B cell (primary cell): ENCODE measurements around the gene MRPL19. TPM values are rescaled to one million over a fixed set of nuclear protein-coding genes. Genes with fewer than 3 reads are reported as not detected.

Experiments
- ATAC-seq: fragments of 200-7000 bp; cut with Tn5 transposase; one replicate; pipeline ENCODE4 v1.10.0; 2021; ENCODE audit warnings: low read depth, mild to moderate bottlenecking, moderate number of reproducible peaks, moderate library complexity
- CTCF ChIA-PET: fragments of 350-600 bp; sonication (Branson Sonifier 250); formaldehyde crosslinking; loops from one replicate; lab custom pipeline; 2021; ENCODE audit warnings: antibody characterized with exemption, inconsistent platforms; lab: Charles Lee
- POLR2A ChIA-PET: fragments of 350-600 bp; sonication (Branson Sonifier 250); formaldehyde crosslinking; loops from one replicate; lab custom pipeline; 2021; ENCODE audit warnings: antibody characterized with exemption; lab: Charles Lee
- DNase-seq: peaks from one replicate; pipeline ENCODE4 v3.0.0; 2013
- H2AFZ ChIP-seq: 2 replicates; pipeline ENCODE4 v1.6.1; 2012; ENCODE audit warnings: mild to moderate bottlenecking, low read depth, low read length; ENCODE audit not compliant: insufficient read depth, poor library complexity, severe bottlenecking
- H3K27ac ChIP-seq, 2 donors: 1 replicate in 1 of 2; 2 replicates in 1 of 2; pipeline ENCODE4 v1.5.1; 2012 to 2013; ENCODE audit warnings: low read length in 2 of 2, mild to moderate bottlenecking in 2 of 2, moderate library complexity in 1 of 2
- H3K27me3 ChIP-seq, 4 experiments: fragments of 200-600 bp in 1 of 4; sonication (generic) in 1 of 4; replicated peaks in 1 of 4; 1 replicate in 2 of 4; 2 replicates in 2 of 4; pipeline versions ENCODE4 v1.6.1 to v1.7.0; 2013 to 2016; ENCODE audit warnings: low read length in 3 of 4, mild to moderate bottlenecking in 2 of 4, mixed read lengths in 1 of 4, moderate library complexity in 1 of 4; ENCODE audit not compliant: insufficient read depth in 4 of 4, control insufficient read depth in 3 of 4; ENCODE audit errors: control extremely low read depth in 1 of 4
- H3K36me3 ChIP-seq, 2 experiments: replicated peaks in 1 of 2; 1 replicate in 1 of 2; 2 replicates in 1 of 2; pipeline versions ENCODE4 v1.6.1 to v1.7.1; 2013; ENCODE audit warnings: low read length in 1 of 2; ENCODE audit not compliant: insufficient read depth in 2 of 2, control insufficient read depth in 1 of 2; ENCODE audit errors: control extremely low read depth in 1 of 2, extremely low read depth in 1 of 2
- H3K4me1 ChIP-seq, 2 donors: fragments of 200-600 bp in 1 of 2; sonication (generic) in 1 of 2; 1 replicate in 1 of 2; 2 replicates in 1 of 2; pipeline versions ENCODE4 v1.5.1 to v1.6.1; 2013 to 2017; ENCODE audit warnings: low read length in 2 of 2; ENCODE audit not compliant: control insufficient read depth in 2 of 2, insufficient read depth in 2 of 2
- H3K4me2 ChIP-seq: replicated peaks from 2 replicates; pipeline ENCODE3; 2012; ENCODE audit warnings: mild to moderate bottlenecking, low read depth, low read length; ENCODE audit not compliant: poor library complexity, severe bottlenecking
- H3K4me3 ChIP-seq, 5 experiments: fragments of 200-600 bp in 1 of 5; sonication (generic) in 1 of 5; 1 replicate in 3 of 5; 2 replicates in 2 of 5; pipeline versions ENCODE4 v1.5.1 to v1.7.0; 2011 to 2016; ENCODE audit warnings: low read length in 4 of 5, mild to moderate bottlenecking in 4 of 5, low read depth in 2 of 5, control low read depth in 1 of 5, moderate library complexity in 1 of 5; ENCODE audit not compliant: insufficient read depth in 1 of 5; ENCODE audit errors: control extremely low read depth in 1 of 5, extremely low read depth in 1 of 5
- H3K79me2 ChIP-seq: fragments of 200-600 bp; sonication (generic); one replicate; pipeline ENCODE4 v1.6.0; 2016; ENCODE audit warnings: low read length; ENCODE audit not compliant: control insufficient read depth, insufficient read depth
- H3K9ac ChIP-seq: fragments of 200-600 bp; sonication (generic); 2 replicates; pipeline ENCODE4 v1.6.1; 2017; ENCODE audit warnings: mild to moderate bottlenecking, low read length, moderate library complexity
- H3K9me3 ChIP-seq, 3 donors: one replicate each; pipeline versions ENCODE4 v1.6.1 to v1.7.1; 2013; ENCODE audit warnings: low read length in 2 of 3; ENCODE audit not compliant: control insufficient read depth in 2 of 3, insufficient read depth in 1 of 3; ENCODE audit errors: control extremely low read depth in 1 of 3
- H4K20me1 ChIP-seq: 2 replicates; pipeline ENCODE4 v1.6.0; 2012; ENCODE audit warnings: mild to moderate bottlenecking, low read length; ENCODE audit not compliant: insufficient read depth, control insufficient read depth, poor library complexity, severe bottlenecking
- H3K27ac Mint-ChIP-seq: one replicate; pipeline ENCODE4 v1.8.0; 2021; ENCODE audit warnings: mixed read lengths
- H3K27me3 Mint-ChIP-seq: one replicate; pipeline ENCODE4 v1.8.0; 2021; ENCODE audit warnings: mixed read lengths
- H3K4me1 Mint-ChIP-seq: one replicate; pipeline ENCODE4 v1.8.0; 2021; ENCODE audit warnings: mixed read lengths
- H3K4me3 Mint-ChIP-seq: one replicate; pipeline ENCODE4 v1.8.0; 2021; ENCODE audit warnings: mixed read lengths
- H3K9me3 Mint-ChIP-seq: one replicate; pipeline ENCODE4 v1.8.0; 2022; ENCODE audit warnings: mixed read lengths; ENCODE audit not compliant: insufficient read depth
- EZH2 ChIP-seq: IDR thresholded peaks from 2 replicates; pipeline ENCODE4 v1.6.1; 2012; ENCODE audit warnings: borderline replicate concordance, low read depth, mild to moderate bottlenecking, moderate library complexity, low read length; ENCODE audit not compliant: insufficient read depth, poor library complexity, severe bottlenecking
- WGBS: methylation state at CpG from one replicate; pipeline ENCODE4 v1.1.5; 2013; ENCODE audit warnings: missing lambda C conversion rate; ENCODE audit not compliant: insufficient coverage; 5-methylcytosine and 5-hydroxymethylcytosine counted together
- intact Hi-C: fragments of 100-400 bp; cut with micrococcal nuclease; formaldehyde crosslinking; loops from one replicate; pipeline ENCODE4 v1.10.0; 2022
- polyA plus RNA-seq: library from polyadenylated mRNA; depleted of rRNA; stranded (reverse); fragments of >200 nt; gene quantifications from 2 replicates; pipeline ENCODE4 v1.2.3, GENCODE V29; 2012
- total RNA-seq, 2 donors: library from RNA; stranded (reverse); fragments of 120-200 nt in 1 of 2; gene quantifications; 1 replicate in 1 of 2; 2 replicates in 1 of 2; pipeline versions ENCODE4 v1.2.3 to v1.2.4, GENCODE V29; 2013 to 2022
- TF ChIP-seq, protein P1 (sequence below): fragments of 200-600 bp; IDR thresholded peaks from one replicate; pipeline ENCODE4 v1.8.0; 2022; ENCODE audit warnings: antibody characterized with exemption, mild to moderate bottlenecking

MRPL19 gene
- total and polyA plus RNA-seq, 2 donors (not counting 1 experiment from before 2014, with no cell fraction given), result 3.4 to 28.4 TPM

GRCh38 chr2:75688196-75688595 lies 41.6 kb downstream of the MRPL19 start:
- ChIA-PET POLR2A (no interaction called here), CTCF (no interaction called here)
- Histone ChIP-seq H3K4me2 (no peak overlapping the region), H2AFZ (no peak overlapping the region), H3K27me3 (no peaks in the 10 kb centered on the region), H3K9me3 (no peaks in the 10 kb centered on the region), H3K4me3 (no peak overlapping the region), H3K27ac (no peak overlapping the region), H4K20me1 (no peaks in the 10 kb centered on the region), H3K4me1 (no peaks in the 10 kb centered on the region), H3K9ac (no peak overlapping the region), H3K79me2 (no peaks in the 10 kb centered on the region), H3K36me3 (peaks cover 10 to 41% of the 10 kb centered on the region in 2 experiments)
- Mint-ChIP-seq H3K27me3 (no peaks in the 10 kb centered on the region), H3K4me1 (no peaks in the 10 kb centered on the region), H3K9me3 (no peaks in the 10 kb centered on the region), H3K27ac (no peak overlapping the region), H3K4me3 (no peak overlapping the region)
- no peak for TF ChIP-seq EZH2
- TF ChIP-seq, protein P1, sequence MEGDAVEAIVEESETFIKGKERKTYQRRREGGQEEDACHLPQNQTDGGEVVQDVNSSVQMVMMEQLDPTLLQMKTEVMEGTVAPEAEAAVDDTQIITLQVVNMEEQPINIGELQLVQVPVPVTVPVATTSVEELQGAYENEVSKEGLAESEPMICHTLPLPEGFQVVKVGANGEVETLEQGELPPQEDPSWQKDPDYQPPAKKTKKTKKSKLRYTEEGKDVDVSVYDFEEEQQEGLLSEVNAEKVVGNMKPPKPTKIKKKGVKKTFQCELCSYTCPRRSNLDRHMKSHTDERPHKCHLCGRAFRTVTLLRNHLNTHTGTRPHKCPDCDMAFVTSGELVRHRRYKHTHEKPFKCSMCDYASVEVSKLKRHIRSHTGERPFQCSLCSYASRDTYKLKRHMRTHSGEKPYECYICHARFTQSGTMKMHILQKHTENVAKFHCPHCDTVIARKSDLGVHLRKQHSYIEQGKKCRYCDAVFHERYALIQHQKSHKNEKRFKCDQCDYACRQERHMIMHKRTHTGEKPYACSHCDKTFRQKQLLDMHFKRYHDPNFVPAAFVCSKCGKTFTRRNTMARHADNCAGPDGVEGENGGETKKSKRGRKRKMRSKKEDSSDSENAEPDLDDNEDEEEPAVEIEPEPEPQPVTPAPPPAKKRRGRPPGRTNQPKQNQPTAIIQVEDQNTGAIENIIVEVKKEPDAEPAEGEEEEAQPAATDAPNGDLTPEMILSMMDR, result no peak
- no peak for DNase-seq
- ATAC-seq, result no peak
- intact Hi-C loops, result no loop called here
- WGBS, result 83% methylated on average over 1 of the region's 1 CpG

DNA sequence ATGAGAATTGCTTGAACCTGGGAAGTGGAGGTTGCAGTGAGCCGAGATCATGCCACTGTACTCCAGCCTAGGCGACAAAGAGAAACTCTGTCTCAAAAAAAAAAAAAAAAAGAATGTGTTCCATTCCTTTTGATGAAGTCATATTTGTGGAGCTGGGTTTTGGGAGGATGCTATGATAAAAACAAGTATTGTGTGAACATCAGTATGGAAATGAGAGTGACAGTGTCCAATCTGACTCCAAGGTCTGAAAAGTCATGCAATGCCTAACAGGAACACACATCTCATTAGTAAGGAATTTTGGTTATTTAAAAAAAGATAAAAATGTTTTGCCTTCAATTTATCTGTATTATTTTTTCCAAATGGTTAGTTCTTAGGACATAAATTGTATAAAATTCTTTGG lies 52.3 kb downstream of the MRPL19 start:
- no peaks in the 10 kb centered on the region for H3K27me3 Mint-ChIP-seq
- no peaks in the 10 kb centered on the region for H3K4me1 Mint-ChIP-seq
- CTCF ChIA-PET, result interaction anchor here (0.6 kb wide), 1 partner anchor 32 kb away, joined by 3 read pairs; no protein-coding TSS in a partner anchor
- Histone ChIP-seq H3K9me3 (peaks cover 0 to 4% (median 0%) of the 10 kb centered on the region in 3 donors), H3K9ac (no peak overlapping the region), H4K20me1 (no peaks in the 10 kb centered on the region), H2AFZ (no peak overlapping the region), H3K4me1 (no peaks in the 10 kb centered on the region), H3K27me3 (no peaks in the 10 kb centered on the region), H3K36me3 (peaks cover 0 to 50% of the 10 kb centered on the region in 2 experiments), H3K4me3 (no peak overlapping the region), H3K4me2 (no peak overlapping the region), H3K27ac (no peak overlapping the region), H3K79me2 (no peaks in the 10 kb centered on the region)
- H3K9me3 Mint-ChIP-seq, result no peaks in the 10 kb centered on the region
- POLR2A ChIA-PET, result no interaction called here
- H3K27ac Mint-ChIP-seq, result no peak overlapping the region
- no peak for ATAC-seq
- no peak for DNase-seq
- TF ChIP-seq EZH2, result no peak
- TF ChIP-seq, protein P1, result no peak
- 80% methylated on average over 1 of the region's 2 CpGs for WGBS
- H3K4me3 Mint-ChIP-seq, result no peak overlapping the region
- intact Hi-C loops, result no loop called here
